WTC11 (cell line): Measurements from ENCODE around the gene RNGTT.

Experiments
- CTCF ChIP-seq: fragments of 200-600 bp; IDR thresholded peaks from 2 replicates; pipeline ENCODE4 v1.8.0; 2022; ENCODE audit warnings: antibody characterized with exemption
- ELF4 ChIP-seq: sonication (generic); formaldehyde crosslinking; IDR thresholded peaks from 2 replicates; pipeline ENCODE4 v1.8.1; 2022; ENCODE audit warnings: low read depth, mild to moderate bottlenecking, moderate library complexity, missing genetic modification reagents
- NFYB ChIP-seq: sonication (generic); formaldehyde crosslinking; conservative IDR thresholded peaks from 2 replicates; pipeline ENCODE4 v1.8.0; 2022; ENCODE audit warnings: low read depth, missing genetic modification reagents
- NR2C2 ChIP-seq: sonication (generic); formaldehyde crosslinking; IDR thresholded peaks from 2 replicates; pipeline ENCODE4 v1.8.0; 2022; ENCODE audit warnings: mild to moderate bottlenecking, missing genetic modification reagents
- PRDM15 ChIP-seq: sonication (generic); formaldehyde crosslinking; IDR thresholded peaks from 2 replicates; pipeline ENCODE4 v1.8.0; 2022; ENCODE audit warnings: missing genetic modification reagents
- ZNF219 ChIP-seq: sonication (generic); formaldehyde crosslinking; IDR thresholded peaks from 2 replicates; pipeline ENCODE4 v1.8.0; 2023; ENCODE audit warnings: missing genetic modification reagents, mild to moderate bottlenecking, borderline replicate concordance
- ZNF263 ChIP-seq: sonication (generic); formaldehyde crosslinking; IDR thresholded peaks from 2 replicates; pipeline ENCODE4 v1.8.1; 2022; ENCODE audit warnings: low read depth, mild to moderate bottlenecking, moderate library complexity, missing genetic modification reagents
- ZNF281 ChIP-seq: sonication (generic); formaldehyde crosslinking; IDR thresholded peaks from 2 replicates; pipeline ENCODE4 v1.8.0; 2023; ENCODE audit warnings: mild to moderate bottlenecking, missing genetic modification reagents
- TF ChIP-seq, protein P1 (sequence below): fragments of 250-450 bp; sonication (Bioruptor Pico); IDR thresholded peaks from 2 replicates; pipeline ENCODE4 v2.1.2; 2022; ENCODE audit warnings: mild to moderate bottlenecking, moderate library complexity

DNA sequence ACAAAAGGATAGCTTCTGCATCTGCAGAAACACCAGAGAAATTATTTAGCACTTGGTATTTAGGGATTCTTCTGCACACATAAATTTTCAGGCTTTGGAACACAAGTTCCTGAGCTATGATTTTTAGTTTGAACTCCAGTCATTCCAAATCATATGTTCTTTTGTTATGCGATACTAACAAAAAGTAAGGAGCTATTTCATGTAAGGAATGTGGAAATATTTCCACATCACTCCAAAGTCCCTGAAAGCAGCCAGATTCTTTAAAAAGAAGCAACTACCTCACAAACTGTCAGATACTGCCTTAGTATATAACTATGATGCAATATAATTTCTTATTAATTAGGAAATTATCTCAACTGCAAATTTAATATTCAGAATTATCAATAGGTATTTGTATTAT is 106.9 kb downstream of the RNGTT start:
- TF ChIP-seq ZNF219 = no peak
- no peak for TF ChIP-seq ZNF281 (CRISPR knock-in tag)
- TF ChIP-seq CTCF = no peak
- no peak for TF ChIP-seq NR2C2 (CRISPR knock-in tag)
- no peak for TF ChIP-seq NFYB (CRISPR knock-in tag)
- TF ChIP-seq ZNF263 (CRISPR knock-in tag) = no peak
- no peak for TF ChIP-seq ELF4 (CRISPR knock-in tag)
- TF ChIP-seq, protein P1, sequence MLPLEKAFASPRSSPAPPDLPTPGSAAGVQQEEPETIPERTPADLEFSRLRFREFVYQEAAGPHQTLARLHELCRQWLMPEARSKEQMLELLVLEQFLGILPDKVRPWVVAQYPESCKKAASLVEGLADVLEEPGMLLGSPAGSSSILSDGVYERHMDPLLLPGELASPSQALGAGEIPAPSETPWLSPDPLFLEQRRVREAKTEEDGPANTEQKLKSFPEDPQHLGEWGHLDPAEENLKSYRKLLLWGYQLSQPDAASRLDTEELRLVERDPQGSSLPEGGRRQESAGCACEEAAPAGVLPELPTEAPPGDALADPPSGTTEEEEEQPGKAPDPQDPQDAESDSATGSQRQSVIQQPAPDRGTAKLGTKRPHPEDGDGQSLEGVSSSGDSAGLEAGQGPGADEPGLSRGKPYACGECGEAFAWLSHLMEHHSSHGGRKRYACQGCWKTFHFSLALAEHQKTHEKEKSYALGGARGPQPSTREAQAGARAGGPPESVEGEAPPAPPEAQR (CRISPR knock-in tag) = no peak
- TF ChIP-seq PRDM15 (CRISPR knock-in tag) = no peak
